ENCODE measurements around the gene DNAH6. TPM values are rescaled to one million over a fixed set of nuclear protein-coding genes. Genes with fewer than 3 reads are reported as not detected.
"Not testable (repeated sequence)": the region's sequence is repeated elsewhere in the genome, so short reads cannot be mapped to it uniquely, and the experiment has no call there.

DNAH6 gene
- total and polyA plus RNA-seq, 2 donors: 0.58 to 1.4 TPM

DNA sequence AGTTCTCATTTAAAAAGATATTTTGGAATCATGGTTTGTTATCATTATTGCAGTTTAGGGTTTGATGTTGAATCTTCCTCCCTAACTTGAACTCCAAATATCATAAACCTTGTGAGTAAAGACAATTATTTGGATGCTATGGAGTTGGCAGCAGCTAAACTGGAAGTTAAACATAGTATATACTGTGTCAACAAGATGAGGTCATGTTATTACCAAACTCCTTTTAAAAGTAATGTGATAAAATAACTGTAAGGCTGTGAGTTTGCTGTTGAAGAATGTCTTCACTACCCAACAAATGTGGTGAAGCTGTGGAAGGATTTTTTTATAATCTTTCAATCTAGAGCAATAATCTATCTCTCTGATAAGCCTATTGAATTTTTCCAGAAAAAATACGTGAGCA, 16.0 kb downstream of the DNAH6 start:
- H3K36me3 ChIP-seq (ENCODE audit: insufficient read depth): no peaks in the 10 kb centered on the region
- WGBS: 67% methylated on average over 1 of the region's 1 CpG
- no peak for DNase-seq (ENCODE audit: extremely low spot score)
- H3K27ac ChIP-seq (ENCODE audit: low read depth): no peak overlapping the region
- no peaks in the 10 kb centered on the region for H3K4me1 ChIP-seq (ENCODE audit: insufficient read depth)
- H3K4me3 ChIP-seq (ENCODE audit: low read depth, low read length): no peak overlapping the region

- Histone ChIP-seq H3K27ac (ENCODE audit: low read depth) (no peak overlapping the region), H3K4me3 (ENCODE audit: low read depth, low read length) (no peak overlapping the region), H3K36me3 (ENCODE audit: insufficient read depth) (no peaks in the 10 kb centered on the region), H3K4me1 (ENCODE audit: insufficient read depth) (no peaks in the 10 kb centered on the region)
- WGBS: 54% methylated on average over 3 of the region's 3 CpGs
- no peak for DNase-seq (ENCODE audit: extremely low spot score)
Measured at GRCh38 chr2:84534225-84534624, 17.9 kb downstream of the DNAH6 start.

DNA sequence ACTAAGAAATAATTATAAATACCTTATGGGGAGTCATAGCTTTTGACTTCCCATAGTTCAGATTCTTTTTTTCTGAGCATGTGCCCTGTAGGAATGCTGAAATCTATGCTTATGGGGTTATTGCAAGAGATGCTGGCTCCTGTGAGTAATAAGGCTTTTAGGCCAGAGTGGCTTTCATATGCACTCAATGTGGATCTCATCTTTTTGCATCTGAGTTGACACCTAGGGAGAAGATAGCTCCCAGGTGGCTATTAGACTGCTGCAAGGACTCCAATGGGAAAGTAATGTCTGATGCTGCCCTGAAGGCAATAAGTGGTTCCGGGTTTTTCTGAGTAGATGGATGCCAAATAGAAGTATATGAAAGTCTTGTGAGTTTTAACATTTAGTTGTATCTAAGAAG, 21.0 kb downstream of the DNAH6 start:
- Histone ChIP-seq H3K4me3 (ENCODE audit: low read depth, low read length) (no peak overlapping the region), H3K27ac (ENCODE audit: low read depth) (no peak overlapping the region), H3K36me3 (ENCODE audit: insufficient read depth) (no peaks in the 10 kb centered on the region), H3K4me1 (ENCODE audit: insufficient read depth) (no peaks in the 10 kb centered on the region)
- 79% methylated on average over 1 of the region's 1 CpG for WGBS
- no peak for DNase-seq (ENCODE audit: extremely low spot score)

DNA sequence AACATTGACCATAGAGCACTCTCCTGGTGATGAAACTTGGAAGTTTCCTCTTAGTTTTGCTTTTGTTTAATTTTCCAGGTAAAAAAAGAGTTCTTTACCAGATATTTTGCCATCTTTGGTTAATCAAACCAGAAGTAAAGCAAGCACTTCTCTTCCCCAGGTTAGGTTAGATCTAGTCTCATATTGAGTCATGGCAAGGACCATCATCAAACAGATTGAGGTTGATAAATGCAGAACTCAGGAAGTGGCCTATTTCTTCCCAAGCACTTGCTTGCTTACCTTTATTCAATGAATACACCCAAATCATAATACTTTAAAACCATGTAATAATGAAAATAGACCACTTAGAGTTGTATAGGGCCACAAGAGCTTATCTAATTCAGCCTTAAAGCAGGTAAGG, 23.4 kb downstream of the DNAH6 start:
- Histone ChIP-seq H3K36me3 (ENCODE audit: insufficient read depth) (no peaks in the 10 kb centered on the region), H3K4me3 (ENCODE audit: low read depth, low read length) (no peak overlapping the region), H3K4me1 (ENCODE audit: insufficient read depth) (no peaks in the 10 kb centered on the region), H3K27ac (ENCODE audit: low read depth) (no peak overlapping the region)
- no peak for DNase-seq (ENCODE audit: extremely low spot score)

- no peak overlapping the region for H3K4me3 ChIP-seq (ENCODE audit: low read depth, low read length)
- H3K36me3 ChIP-seq (ENCODE audit: insufficient read depth): no peaks in the 10 kb centered on the region
- DNase-seq (ENCODE audit: extremely low spot score): no peak
- no peak overlapping the region for H3K27ac ChIP-seq (ENCODE audit: low read depth)
- no peaks in the 10 kb centered on the region for H3K4me1 ChIP-seq (ENCODE audit: insufficient read depth)
Measured at GRCh38 chr2:84545005-84545404, 28.7 kb downstream of the DNAH6 start.

DNA sequence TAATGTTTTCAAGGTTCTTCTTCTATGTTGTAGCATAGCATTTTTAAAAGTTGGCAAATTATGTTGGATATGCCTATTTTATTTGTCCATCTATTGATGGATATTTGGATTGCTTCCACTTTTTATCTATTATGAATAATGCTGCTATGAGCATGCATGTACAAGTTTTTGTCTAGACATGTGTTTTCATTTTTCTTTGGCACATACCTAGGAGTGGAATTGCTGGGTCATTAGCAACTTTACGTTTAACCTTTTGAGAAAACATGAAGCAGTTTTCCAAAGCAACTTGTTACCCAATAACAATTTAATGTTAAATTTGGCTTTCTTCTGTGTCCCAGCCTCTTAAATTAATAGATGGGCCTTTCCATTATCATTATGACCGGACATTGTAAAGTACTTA, 30.3 kb downstream of the DNAH6 start:
- no peak for DNase-seq (ENCODE audit: extremely low spot score)
- no peak overlapping the region for H3K27ac ChIP-seq (ENCODE audit: low read depth)
- H3K36me3 ChIP-seq (ENCODE audit: insufficient read depth): no peaks in the 10 kb centered on the region
- whole genome bisulfite sequencing: 80% methylated on average over 2 of the region's 2 CpGs
- no peaks in the 10 kb centered on the region for H3K4me1 ChIP-seq (ENCODE audit: insufficient read depth)
- H3K4me3 ChIP-seq (ENCODE audit: low read depth, low read length): no peak overlapping the region

DNA sequence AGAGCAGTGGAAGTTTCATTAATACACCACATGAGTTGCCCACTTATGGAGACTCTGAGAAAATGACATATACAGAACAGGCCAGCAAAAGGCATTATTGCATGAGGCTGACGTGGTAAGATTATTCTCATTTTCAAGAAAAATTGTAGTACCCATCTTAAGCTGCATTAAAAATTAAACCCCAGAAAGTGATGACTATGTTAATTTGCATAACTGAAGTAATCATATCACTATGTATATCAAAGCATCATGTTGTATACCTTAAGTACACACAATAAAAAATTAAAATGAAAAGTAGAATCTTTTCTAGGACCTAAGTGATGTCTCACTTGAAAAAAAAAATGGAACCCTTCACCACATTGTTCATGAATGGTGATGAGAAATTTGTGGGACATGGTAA, 32.0 kb downstream of the DNAH6 start:
- 86% methylated on average over 1 of the region's 1 CpG for WGBS
- DNase-seq (ENCODE audit: extremely low spot score): no peak

DNA sequence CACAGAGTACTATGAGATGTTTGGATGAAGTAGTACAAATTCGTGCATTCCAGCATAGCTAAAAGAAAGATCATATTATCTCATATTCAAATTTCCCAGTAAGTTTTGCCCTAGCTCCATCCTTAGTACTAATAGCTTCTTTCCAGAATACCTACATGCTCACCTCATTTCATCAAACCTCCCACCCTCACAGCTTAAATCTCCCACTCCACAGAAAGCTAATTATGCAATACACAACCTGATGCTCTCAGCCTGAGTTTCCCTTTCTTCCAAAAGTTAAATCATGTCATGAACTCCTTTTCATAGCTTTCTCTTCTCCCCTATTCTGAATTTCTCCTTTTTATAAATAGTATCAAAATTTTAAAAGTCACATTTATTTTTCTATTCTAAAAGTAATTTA, 34.6 kb downstream of the DNAH6 start:
- no peak for DNase-seq (ENCODE audit: extremely low spot score)
- H3K27ac ChIP-seq (ENCODE audit: low read depth): no peak overlapping the region
- H3K4me1 ChIP-seq (ENCODE audit: insufficient read depth): no peaks in the 10 kb centered on the region
- no peaks in the 10 kb centered on the region for H3K36me3 ChIP-seq (ENCODE audit: insufficient read depth)
- H3K4me3 ChIP-seq (ENCODE audit: low read depth, low read length): no peak overlapping the region
- 52% methylated on average over 1 of the region's 1 CpG for WGBS

More for the DNA sequence above, 32.0 kb downstream of the DNAH6 start:
- no peak overlapping the region for H3K4me3 ChIP-seq (ENCODE audit: low read depth, low read length)
- no peaks in the 10 kb centered on the region for H3K36me3 ChIP-seq (ENCODE audit: insufficient read depth)
- H3K4me1 ChIP-seq (ENCODE audit: insufficient read depth): no peaks in the 10 kb centered on the region
- H3K27ac ChIP-seq (ENCODE audit: low read depth): no peak overlapping the region

- WGBS: 80% methylated on average over 6 of the region's 6 CpGs
- not testable (repeated sequence) for H3K36me3 ChIP-seq (ENCODE audit: insufficient read depth); H3K27ac ChIP-seq (ENCODE audit: low read depth); H3K4me1 ChIP-seq (ENCODE audit: insufficient read depth); DNase-seq (ENCODE audit: extremely low spot score); H3K4me3 ChIP-seq (ENCODE audit: low read depth, low read length)
Measured at GRCh38 chr2:84551526-84551925, 35.2 kb downstream of the DNAH6 start.

DNA sequence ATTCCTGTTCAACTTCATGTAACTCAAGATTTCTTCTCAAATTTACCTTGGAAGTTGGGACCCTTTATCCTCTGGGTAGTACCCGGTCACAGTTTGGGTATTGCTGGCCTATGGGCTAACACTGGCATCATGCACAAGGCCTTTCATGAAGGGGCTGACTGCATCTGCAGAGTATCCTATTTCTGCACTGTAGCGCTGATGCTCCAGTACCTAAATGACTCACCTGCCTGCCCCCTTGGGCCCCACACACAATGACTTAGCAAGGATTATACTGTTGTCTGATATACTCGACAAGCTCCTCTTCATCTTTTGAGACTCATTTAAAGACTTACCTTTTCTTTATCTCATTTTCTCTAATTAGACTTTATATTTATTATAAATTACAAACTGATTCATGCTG, 39.9 kb downstream of the DNAH6 start:
- DNase-seq (ENCODE audit: extremely low spot score): no peak
- Histone ChIP-seq H3K27ac (ENCODE audit: low read depth) (no peak overlapping the region), H3K4me3 (ENCODE audit: low read depth, low read length) (no peak overlapping the region), H3K4me1 (ENCODE audit: insufficient read depth) (no peaks in the 10 kb centered on the region), H3K36me3 (ENCODE audit: insufficient read depth) (no peaks in the 10 kb centered on the region)
- 82% methylated on average over 3 of the region's 3 CpGs for whole genome bisulfite sequencing

GRCh38 chr2:84559838-84560237, 43.5 kb downstream of the DNAH6 start:
- DNase-seq (ENCODE audit: extremely low spot score): no peak
- Histone ChIP-seq H3K4me3 (ENCODE audit: low read depth, low read length) (no peak overlapping the region), H3K27ac (ENCODE audit: low read depth) (no peak overlapping the region), H3K4me1 (ENCODE audit: insufficient read depth) (no peaks in the 10 kb centered on the region), H3K36me3 (ENCODE audit: insufficient read depth) (no peaks in the 10 kb centered on the region)

- H3K36me3 ChIP-seq (ENCODE audit: insufficient read depth): no peaks in the 10 kb centered on the region
- DNase-seq (ENCODE audit: extremely low spot score): no peak
- no peaks in the 10 kb centered on the region for H3K4me1 ChIP-seq (ENCODE audit: insufficient read depth)
- WGBS: 24% methylated on average over 3 of the region's 3 CpGs
- H3K27ac ChIP-seq (ENCODE audit: low read depth): no peak overlapping the region
- H3K4me3 ChIP-seq (ENCODE audit: low read depth, low read length): no peak overlapping the region
Measured at GRCh38 chr2:84579661-84580060, 63.4 kb downstream of the DNAH6 start.

GRCh38 chr2:84603911-84604310, 87.6 kb downstream of the DNAH6 start:
- Histone ChIP-seq H3K4me3 (ENCODE audit: low read depth, low read length) (no peak overlapping the region), H3K4me1 (ENCODE audit: insufficient read depth) (no peaks in the 10 kb centered on the region), H3K27ac (ENCODE audit: low read depth) (no peak overlapping the region), H3K36me3 (ENCODE audit: insufficient read depth) (no peaks in the 10 kb centered on the region)
- no peak for DNase-seq (ENCODE audit: extremely low spot score)
- WGBS: 80% methylated on average over 4 of the region's 4 CpGs

GRCh38 chr2:84613082-84613481, 96.8 kb downstream of the DNAH6 start:
- 78% methylated on average over 2 of the region's 2 CpGs for WGBS
- no peak overlapping the region for H3K4me3 ChIP-seq (ENCODE audit: low read depth, low read length)
- H3K27ac ChIP-seq (ENCODE audit: low read depth): no peak overlapping the region
- peaks cover 2% of the 10 kb centered on the region for H3K36me3 ChIP-seq (ENCODE audit: insufficient read depth)
- DNase-seq (ENCODE audit: extremely low spot score): no peak
- H3K4me1 ChIP-seq (ENCODE audit: insufficient read depth): no peaks in the 10 kb centered on the region

GRCh38 chr2:84619794-84620371, 103.6 kb downstream of the DNAH6 start:
- Histone ChIP-seq H3K36me3 (ENCODE audit: insufficient read depth) (no peaks in the 10 kb centered on the region), H3K27ac (ENCODE audit: low read depth) (no peak overlapping the region), H3K4me1 (ENCODE audit: insufficient read depth) (no peaks in the 10 kb centered on the region), H3K4me3 (ENCODE audit: low read depth, low read length) (no peak overlapping the region)
- DNase-seq (ENCODE audit: extremely low spot score): no peak
- WGBS: 78% methylated on average over 4 of the region's 4 CpGs
